H9 (cell line): Measurements from ENCODE around the gene NPR1. TPM values are rescaled to one million over a fixed set of nuclear protein-coding genes. Genes with fewer than 3 reads are reported as not detected.

Experiments
- DNase-seq: peaks from one replicate; pipeline ENCODE4 v3.0.0-alpha.2; 2017
- H2AFZ ChIP-seq: one replicate; pipeline ENCODE4 v1.6.1; 2013; ENCODE audit warnings: mild to moderate bottlenecking, low read length, control low read depth, moderate library complexity
- H2AK5ac ChIP-seq: 2 replicates; pipeline ENCODE4 v1.6.1; 2013; ENCODE audit warnings: low read length, control low read depth, mixed read lengths; ENCODE audit not compliant: insufficient read length
- H2BK120ac ChIP-seq: one replicate; pipeline ENCODE4 v1.6.1; 2013; ENCODE audit warnings: low read depth, mild to moderate bottlenecking, low read length, control low read depth, inconsistent platforms; ENCODE audit not compliant: poor library complexity, severe bottlenecking
- H2BK12ac ChIP-seq: 2 replicates; pipeline ENCODE4 v1.6.1; 2013; ENCODE audit warnings: low read length, control low read depth, mixed read lengths, low read depth; ENCODE audit not compliant: insufficient read length
- H2BK15ac ChIP-seq: 2 replicates; pipeline ENCODE4 v1.6.1; 2013; ENCODE audit warnings: low read depth, low read length, control low read depth
- H2BK20ac ChIP-seq: one replicate; pipeline ENCODE4 v1.6.1; 2013; ENCODE audit warnings: low read depth, mild to moderate bottlenecking, low read length, control low read depth, inconsistent platforms; ENCODE audit not compliant: poor library complexity, severe bottlenecking
- H2BK5ac ChIP-seq: 2 replicates; pipeline ENCODE4 v1.6.1; 2013; ENCODE audit warnings: low read length, control low read depth, mixed read lengths; ENCODE audit not compliant: insufficient read length
- H3K14ac ChIP-seq: 2 replicates; pipeline ENCODE4 v1.6.1; 2013; ENCODE audit warnings: low read length, control low read depth; ENCODE audit not compliant: insufficient read depth
- H3K18ac ChIP-seq: 2 replicates; pipeline ENCODE4 v1.6.1; 2013; ENCODE audit warnings: low read depth, mild to moderate bottlenecking, mixed read lengths, low read length, control low read depth; ENCODE audit not compliant: insufficient read length
- H3K23ac ChIP-seq: 2 replicates; pipeline ENCODE4 v1.6.1; 2013; ENCODE audit warnings: low read length, control low read depth, mixed read lengths, low read depth; ENCODE audit not compliant: insufficient read length
- H3K23me2 ChIP-seq: 2 replicates; pipeline ENCODE4 v1.6.1; 2013; ENCODE audit warnings: low read depth, mild to moderate bottlenecking, mixed read lengths, low read length, control low read depth; ENCODE audit not compliant: insufficient read length, poor library complexity, severe bottlenecking
- H3K27ac ChIP-seq: 2 replicates; pipeline ENCODE4 v1.5.1; 2013; ENCODE audit warnings: low read length, control low read depth, mixed read lengths, low read depth; ENCODE audit not compliant: insufficient read length
- H3K27me3 ChIP-seq: 2 replicates; pipeline ENCODE4 v1.6.1; 2013; ENCODE audit warnings: low read length, control low read depth, inconsistent platforms; ENCODE audit not compliant: insufficient read depth
- H3K4ac ChIP-seq: 2 replicates; pipeline ENCODE4 v1.6.1; 2013; ENCODE audit warnings: low read depth, mild to moderate bottlenecking, control low read depth, inconsistent platforms, low read length, moderate library complexity
- H3K4me1 ChIP-seq: 2 replicates; pipeline ENCODE4 v1.6.1; 2013; ENCODE audit warnings: low read length, control low read depth, inconsistent platforms; ENCODE audit not compliant: insufficient read depth
- H3K4me2 ChIP-seq: 2 replicates; pipeline ENCODE4 v1.6.1; 2013; ENCODE audit warnings: low read length, control low read depth, mixed read lengths; ENCODE audit not compliant: insufficient read length, insufficient read depth
- H3K56ac ChIP-seq: 2 replicates; pipeline ENCODE4 v1.6.1; 2013; ENCODE audit warnings: low read depth, mild to moderate bottlenecking, mixed read lengths, low read length, control low read depth; ENCODE audit not compliant: insufficient read length
- H3K79me1 ChIP-seq: 2 replicates; pipeline ENCODE4 v1.6.1; 2013; ENCODE audit warnings: low read depth, mild to moderate bottlenecking, moderate library complexity, low read length, control low read depth, inconsistent platforms; ENCODE audit not compliant: insufficient read depth, poor library complexity, severe bottlenecking
- H3K79me2 ChIP-seq: 2 replicates; pipeline ENCODE4 v1.6.1; 2013; ENCODE audit warnings: low read length, control low read depth, inconsistent platforms; ENCODE audit not compliant: insufficient read depth
- H3K9ac ChIP-seq: 2 replicates; pipeline ENCODE4 v1.6.1; 2013; ENCODE audit warnings: low read length, control low read depth, mixed read lengths; ENCODE audit not compliant: insufficient read length; ENCODE audit errors: extremely low read depth
- H3K9me3 ChIP-seq: one replicate; pipeline ENCODE4 v1.6.1; 2013; ENCODE audit warnings: low read depth, low read length, inconsistent platforms; ENCODE audit not compliant: control insufficient read depth
- H3T11ph ChIP-seq: one replicate; pipeline ENCODE4 v1.6.1; 2013; ENCODE audit warnings: mild to moderate bottlenecking, low read length, control low read depth, inconsistent platforms
- H4K20me1 ChIP-seq: one replicate; pipeline ENCODE4 v1.6.1; 2013; ENCODE audit not compliant: control insufficient read depth, insufficient read length, insufficient read depth
- H4K5ac ChIP-seq: 2 replicates; pipeline ENCODE4 v1.6.1; 2013; ENCODE audit warnings: low read depth, mild to moderate bottlenecking, mixed read lengths, low read length, control low read depth; ENCODE audit not compliant: insufficient read length
- H4K8ac ChIP-seq: replicated peaks from 2 replicates; pipeline ENCODE4 v1.6.1; 2013; ENCODE audit warnings: low read length, control low read depth, mixed read lengths, low read depth; ENCODE audit not compliant: insufficient read length
- H4K91ac ChIP-seq: 2 replicates; pipeline ENCODE4 v1.6.1; 2013; ENCODE audit warnings: low read depth, mild to moderate bottlenecking, moderate library complexity, mixed read lengths, low read length, control low read depth; ENCODE audit not compliant: insufficient read length
- H3K27ac Mint-ChIP-seq, 3 experiments: 2 replicates in 2 of 3; 3 replicates in 1 of 3; pipeline ENCODE4 v1.8.0; 2020 to 2021; ENCODE audit warnings: mixed read lengths in 3 of 3, mild to moderate bottlenecking in 1 of 3, moderate library complexity in 1 of 3
- H3K27me3 Mint-ChIP-seq: 2 replicates; pipeline ENCODE4 v1.8.0; 2021; ENCODE audit warnings: low read depth, mild to moderate bottlenecking, moderate library complexity, mixed read lengths
- H3K36me3 Mint-ChIP-seq, 3 experiments: 2 replicates in 2 of 3; 3 replicates in 1 of 3; pipeline ENCODE4 v1.8.0; 2020 to 2021; ENCODE audit warnings: low read depth in 3 of 3, mixed read lengths in 3 of 3; ENCODE audit not compliant: insufficient read depth in 1 of 3
- H3K4me1 Mint-ChIP-seq, 2 experiments: 2 replicates each; pipeline ENCODE4 v1.8.0; 2020; ENCODE audit warnings: mixed read lengths in 2 of 2
- H3K4me3 Mint-ChIP-seq, 2 experiments: 2 replicates in 1 of 2; 3 replicates in 1 of 2; pipeline ENCODE4 v1.8.0; 2020 to 2021; ENCODE audit warnings: mild to moderate bottlenecking in 2 of 2, mixed read lengths in 2 of 2, moderate library complexity in 1 of 2
- H3K9me3 Mint-ChIP-seq, 2 experiments: 2 replicates in 1 of 2; 3 replicates in 1 of 2; pipeline ENCODE4 v1.8.0; 2020; ENCODE audit warnings: mild to moderate bottlenecking in 2 of 2, mixed read lengths in 2 of 2, moderate library complexity in 1 of 2
- CTCF ChIP-seq: fragments of 200-600 bp; sonication (generic); conservative IDR thresholded peaks from 3 replicates; pipeline ENCODE4 v1.8.0; 2021; ENCODE audit warnings: antibody characterized with exemption, mild to moderate bottlenecking
- WGBS: extraction: QIAGEN DNeasy Blood & Tissue Kit; methylation state at CpG from one replicate; pipeline ENCODE4 v1.1.7; 2013; ENCODE audit warnings: missing lambda C conversion rate, low lambda C conversion rate, mixed read lengths; ENCODE audit not compliant: insufficient read length; ENCODE audit errors: extremely low coverage; 5-methylcytosine and 5-hydroxymethylcytosine counted together
- total RNA-seq: library from RNA; stranded (reverse); gene quantifications from 2 replicates; pipeline ENCODE4 v1.2.1, GENCODE V29; 2021

The NPR1 gene
- total RNA-seq, 1 experiment from 2014 or later = 8.6 TPM

GRCh38 chr1:153662269-153662668 lies 16.2 kb upstream of the NPR1 start:
- no peaks in the 10 kb centered on the region for H3K9me3 ChIP-seq
- H3K79me2 ChIP-seq = no peaks in the 10 kb centered on the region; the same call in 1 of the 2 replicates
- H2AK5ac ChIP-seq = no peak overlapping the region
- H4K20me1 ChIP-seq = no peaks in the 10 kb centered on the region
- no peak overlapping the region for H4K91ac ChIP-seq
- H2BK15ac ChIP-seq = no peak overlapping the region
- H3K36me3 Mint-ChIP-seq = peaks cover 26 to 71% (median 46%) of the 10 kb centered on the region in 3 experiments
- no peak for TF ChIP-seq CTCF
- peaks cover 5% of the 10 kb centered on the region for H3K23me2 ChIP-seq
- no peak overlapping the region for H2BK5ac ChIP-seq
- H3K14ac ChIP-seq = no peak overlapping the region
- no peak overlapping the region for H3K4ac ChIP-seq
- H3T11ph ChIP-seq = no peak overlapping the region
- WGBS = no CpG with 5 or more reads among the region's 2 CpGs
- H3K4me2 ChIP-seq = no peak overlapping the region
- no peak overlapping the region for H3K4me3 Mint-ChIP-seq
- peaks cover 9% of the 10 kb centered on the region in 2 experiments for H3K4me1 Mint-ChIP-seq
- no peak overlapping the region for H4K5ac ChIP-seq
- no peaks in the 10 kb centered on the region for H3K27me3 Mint-ChIP-seq
- H3K27me3 ChIP-seq = no peaks in the 10 kb centered on the region
- no peaks in the 10 kb centered on the region; a peak in 1 of 5 replicates for H3K9me3 Mint-ChIP-seq
- 0 out of 2 replicates have a peak, but pooled peaks cover 2% of the 10 kb centered on the region for H3K4me1 ChIP-seq
- no peak overlapping the region for H2BK120ac ChIP-seq
- no peak overlapping the region for H3K9ac ChIP-seq
- no peak overlapping the region for H3K23ac ChIP-seq
- no peak overlapping the region for H3K18ac ChIP-seq
- H3K79me1 ChIP-seq = peaks cover 5% of the 10 kb centered on the region
- H3K27ac ChIP-seq = no peak overlapping the region
- H2AFZ ChIP-seq = no peak overlapping the region
- no peak overlapping the region for H4K8ac ChIP-seq
- H2BK20ac ChIP-seq = no peak overlapping the region
- peak overlapping the region in 2 of 3 experiments; percentile 12 to 79; a peak in 3 of 7 replicates for H3K27ac Mint-ChIP-seq
- H2BK12ac ChIP-seq = no peak overlapping the region
- no peak for DNase-seq
- no peak overlapping the region for H3K56ac ChIP-seq
